Measurements from ENCODE around the gene KSR1.

DNA sequence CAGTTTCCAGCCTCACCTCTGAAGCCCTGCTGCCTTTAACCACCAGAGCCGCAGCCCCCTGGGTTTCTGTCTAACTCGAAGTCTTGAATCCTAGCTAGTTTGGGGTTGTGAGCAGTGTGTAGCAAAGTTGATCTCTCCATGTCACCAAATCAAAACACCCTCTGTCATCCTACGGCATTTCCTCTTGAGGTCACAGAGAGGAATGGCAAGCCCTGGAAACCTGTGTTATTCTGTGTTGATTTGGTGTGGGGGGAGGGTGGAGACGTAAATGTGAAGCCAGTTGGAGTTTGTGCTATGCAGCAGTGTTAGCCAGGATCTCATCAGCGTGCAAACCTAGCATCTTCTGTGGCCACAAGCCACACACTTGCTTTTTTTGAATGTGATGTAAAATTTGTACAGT is 169.6 kb downstream of the KSR1 start:
- TF ChIP-seq, protein P1, sequence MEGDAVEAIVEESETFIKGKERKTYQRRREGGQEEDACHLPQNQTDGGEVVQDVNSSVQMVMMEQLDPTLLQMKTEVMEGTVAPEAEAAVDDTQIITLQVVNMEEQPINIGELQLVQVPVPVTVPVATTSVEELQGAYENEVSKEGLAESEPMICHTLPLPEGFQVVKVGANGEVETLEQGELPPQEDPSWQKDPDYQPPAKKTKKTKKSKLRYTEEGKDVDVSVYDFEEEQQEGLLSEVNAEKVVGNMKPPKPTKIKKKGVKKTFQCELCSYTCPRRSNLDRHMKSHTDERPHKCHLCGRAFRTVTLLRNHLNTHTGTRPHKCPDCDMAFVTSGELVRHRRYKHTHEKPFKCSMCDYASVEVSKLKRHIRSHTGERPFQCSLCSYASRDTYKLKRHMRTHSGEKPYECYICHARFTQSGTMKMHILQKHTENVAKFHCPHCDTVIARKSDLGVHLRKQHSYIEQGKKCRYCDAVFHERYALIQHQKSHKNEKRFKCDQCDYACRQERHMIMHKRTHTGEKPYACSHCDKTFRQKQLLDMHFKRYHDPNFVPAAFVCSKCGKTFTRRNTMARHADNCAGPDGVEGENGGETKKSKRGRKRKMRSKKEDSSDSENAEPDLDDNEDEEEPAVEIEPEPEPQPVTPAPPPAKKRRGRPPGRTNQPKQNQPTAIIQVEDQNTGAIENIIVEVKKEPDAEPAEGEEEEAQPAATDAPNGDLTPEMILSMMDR (IDR thresholded peaks at IDR 0.05), result no peak
- no peak for TF ChIP-seq POLR2A (IDR thresholded peaks at IDR 0.05)

Measured in testis (tissue), 2 donors.